B cell (primary cell): ENCODE results near the gene SARM1. TPM values are rescaled to one million over a fixed set of nuclear protein-coding genes. Genes with fewer than 3 reads are reported as not detected.

Experiments used
- ATAC-seq: fragments of 200-7000 bp; cut with Tn5 transposase; one replicate; pipeline ENCODE4 v1.10.0; 2021; ENCODE audit warnings: low read depth, mild to moderate bottlenecking, moderate number of reproducible peaks, moderate library complexity
- CTCF ChIA-PET: fragments of 350-600 bp; sonication (Branson Sonifier 250); formaldehyde crosslinking; loops from one replicate; lab custom pipeline; 2021; ENCODE audit warnings: antibody characterized with exemption, inconsistent platforms; lab: Charles Lee
- POLR2A ChIA-PET: fragments of 350-600 bp; sonication (Branson Sonifier 250); formaldehyde crosslinking; loops from one replicate; lab custom pipeline; 2021; ENCODE audit warnings: antibody characterized with exemption; lab: Charles Lee
- DNase-seq: peaks from one replicate; pipeline ENCODE4 v3.0.0; 2013
- H2AFZ ChIP-seq: 2 replicates; pipeline ENCODE4 v1.6.1; 2012; ENCODE audit warnings: mild to moderate bottlenecking, low read depth, low read length; ENCODE audit not compliant: insufficient read depth, poor library complexity, severe bottlenecking
- H3K27ac ChIP-seq, 2 donors: 1 replicate in 1 of 2; 2 replicates in 1 of 2; pipeline ENCODE4 v1.5.1; 2012 to 2013; ENCODE audit warnings: low read length in 2 of 2, mild to moderate bottlenecking in 2 of 2, moderate library complexity in 1 of 2
- H3K27me3 ChIP-seq, 4 experiments: fragments of 200-600 bp in 1 of 4; sonication (generic) in 1 of 4; replicated peaks in 1 of 4; 1 replicate in 2 of 4; 2 replicates in 2 of 4; pipeline versions ENCODE4 v1.6.1 to v1.7.0; 2013 to 2016; ENCODE audit warnings: low read length in 3 of 4, mild to moderate bottlenecking in 2 of 4, mixed read lengths in 1 of 4, moderate library complexity in 1 of 4; ENCODE audit not compliant: insufficient read depth in 4 of 4, control insufficient read depth in 3 of 4; ENCODE audit errors: control extremely low read depth in 1 of 4
- H3K36me3 ChIP-seq, 2 experiments: replicated peaks in 1 of 2; 1 replicate in 1 of 2; 2 replicates in 1 of 2; pipeline versions ENCODE4 v1.6.1 to v1.7.1; 2013; ENCODE audit warnings: low read length in 1 of 2; ENCODE audit not compliant: insufficient read depth in 2 of 2, control insufficient read depth in 1 of 2; ENCODE audit errors: control extremely low read depth in 1 of 2, extremely low read depth in 1 of 2
- H3K4me1 ChIP-seq, 2 donors: fragments of 200-600 bp in 1 of 2; sonication (generic) in 1 of 2; 1 replicate in 1 of 2; 2 replicates in 1 of 2; pipeline versions ENCODE4 v1.5.1 to v1.6.1; 2013 to 2017; ENCODE audit warnings: low read length in 2 of 2; ENCODE audit not compliant: control insufficient read depth in 2 of 2, insufficient read depth in 2 of 2
- H3K4me2 ChIP-seq: replicated peaks from 2 replicates; pipeline ENCODE3; 2012; ENCODE audit warnings: mild to moderate bottlenecking, low read depth, low read length; ENCODE audit not compliant: poor library complexity, severe bottlenecking
- H3K4me3 ChIP-seq, 5 experiments: fragments of 200-600 bp in 1 of 5; sonication (generic) in 1 of 5; 1 replicate in 3 of 5; 2 replicates in 2 of 5; pipeline versions ENCODE4 v1.5.1 to v1.7.0; 2011 to 2016; ENCODE audit warnings: low read length in 4 of 5, mild to moderate bottlenecking in 4 of 5, low read depth in 2 of 5, control low read depth in 1 of 5, moderate library complexity in 1 of 5; ENCODE audit not compliant: insufficient read depth in 1 of 5; ENCODE audit errors: control extremely low read depth in 1 of 5, extremely low read depth in 1 of 5
- H3K79me2 ChIP-seq: fragments of 200-600 bp; sonication (generic); one replicate; pipeline ENCODE4 v1.6.0; 2016; ENCODE audit warnings: low read length; ENCODE audit not compliant: control insufficient read depth, insufficient read depth
- H3K9ac ChIP-seq: fragments of 200-600 bp; sonication (generic); 2 replicates; pipeline ENCODE4 v1.6.1; 2017; ENCODE audit warnings: mild to moderate bottlenecking, low read length, moderate library complexity
- H3K9me3 ChIP-seq, 3 donors: one replicate each; pipeline versions ENCODE4 v1.6.1 to v1.7.1; 2013; ENCODE audit warnings: low read length in 2 of 3; ENCODE audit not compliant: control insufficient read depth in 2 of 3, insufficient read depth in 1 of 3; ENCODE audit errors: control extremely low read depth in 1 of 3
- H4K20me1 ChIP-seq: 2 replicates; pipeline ENCODE4 v1.6.0; 2012; ENCODE audit warnings: mild to moderate bottlenecking, low read length; ENCODE audit not compliant: insufficient read depth, control insufficient read depth, poor library complexity, severe bottlenecking
- H3K27ac Mint-ChIP-seq: one replicate; pipeline ENCODE4 v1.8.0; 2021; ENCODE audit warnings: mixed read lengths
- H3K27me3 Mint-ChIP-seq: one replicate; pipeline ENCODE4 v1.8.0; 2021; ENCODE audit warnings: mixed read lengths
- H3K4me1 Mint-ChIP-seq: one replicate; pipeline ENCODE4 v1.8.0; 2021; ENCODE audit warnings: mixed read lengths
- H3K4me3 Mint-ChIP-seq: one replicate; pipeline ENCODE4 v1.8.0; 2021; ENCODE audit warnings: mixed read lengths
- H3K9me3 Mint-ChIP-seq: one replicate; pipeline ENCODE4 v1.8.0; 2022; ENCODE audit warnings: mixed read lengths; ENCODE audit not compliant: insufficient read depth
- CTCF ChIP-seq: fragments of 200-600 bp; IDR thresholded peaks from one replicate; pipeline ENCODE4 v1.8.0; 2022; ENCODE audit warnings: antibody characterized with exemption, mild to moderate bottlenecking
- EZH2 ChIP-seq: IDR thresholded peaks from 2 replicates; pipeline ENCODE4 v1.6.1; 2012; ENCODE audit warnings: borderline replicate concordance, low read depth, mild to moderate bottlenecking, moderate library complexity, low read length; ENCODE audit not compliant: insufficient read depth, poor library complexity, severe bottlenecking
- WGBS: methylation state at CpG from one replicate; pipeline ENCODE4 v1.1.5; 2013; ENCODE audit warnings: missing lambda C conversion rate; ENCODE audit not compliant: insufficient coverage; 5-methylcytosine and 5-hydroxymethylcytosine counted together
- intact Hi-C: fragments of 100-400 bp; cut with micrococcal nuclease; formaldehyde crosslinking; loops from one replicate; pipeline ENCODE4 v1.10.0; 2022
- polyA plus RNA-seq: library from polyadenylated mRNA; depleted of rRNA; stranded (reverse); fragments of >200 nt; gene quantifications from 2 replicates; pipeline ENCODE4 v1.2.3, GENCODE V29; 2012
- total RNA-seq, 2 donors: library from RNA; stranded (reverse); fragments of 120-200 nt in 1 of 2; gene quantifications; 1 replicate in 1 of 2; 2 replicates in 1 of 2; pipeline versions ENCODE4 v1.2.3 to v1.2.4, GENCODE V29; 2013 to 2022

The SARM1 gene
- total and polyA plus RNA-seq, 2 donors (not counting 1 experiment from before 2014, with no cell fraction given): 22.5 to 32.8 TPM

DNA sequence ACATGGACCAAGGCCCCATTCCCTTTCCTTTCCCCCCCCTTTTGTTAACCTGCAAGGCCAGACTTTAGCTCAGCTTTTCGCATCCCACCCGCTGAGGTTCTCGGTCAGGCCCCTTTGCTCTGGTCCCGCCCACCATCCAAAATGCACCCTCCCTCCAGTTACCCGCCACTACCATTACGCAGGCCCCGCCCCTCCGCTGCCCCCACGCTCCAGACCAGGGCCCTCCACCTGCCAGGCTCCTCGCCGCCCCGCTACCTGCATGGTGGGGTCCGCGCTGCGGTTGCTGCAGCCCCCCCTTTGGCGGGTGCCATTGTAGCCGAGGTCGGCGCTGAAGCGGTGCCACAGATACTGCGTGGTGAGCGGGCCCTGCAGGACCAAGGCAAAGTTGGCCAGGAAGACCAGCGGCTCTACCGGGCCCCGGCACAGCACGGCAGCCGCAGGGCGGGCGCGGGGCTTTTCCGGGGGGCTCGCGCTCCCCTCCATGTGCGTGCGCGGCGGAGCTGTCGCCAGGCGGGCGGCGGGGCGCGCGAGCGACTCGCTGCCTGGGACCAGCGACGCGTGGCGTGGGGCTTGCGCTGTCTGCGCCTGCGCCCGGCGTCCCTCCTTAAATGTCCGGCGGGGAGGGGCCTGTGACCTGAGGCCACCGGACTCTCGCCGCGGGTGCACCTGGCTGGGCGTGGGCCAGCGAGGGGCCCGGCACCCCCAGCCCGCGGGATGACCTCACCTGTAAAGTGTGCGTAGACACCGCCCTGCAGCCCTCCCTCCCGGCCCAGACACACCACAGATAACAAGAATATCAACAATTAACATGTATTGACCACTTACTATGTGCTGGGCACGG is 34.4 kb downstream of the SARM1 start, which contains the start of gene SLC46A1:
SLC46A1 (minus strand) TSS at position 581 of the 841 bp plus-strand sequence; CDS start at position 483, 98 bp downstream.
- no peak for TF ChIP-seq CTCF
- TF ChIP-seq EZH2: no peak
- H3K4me3 ChIP-seq: peak within 1 kb of the TSS in 4 of 5 experiments; percentile 58 to 91 (median 75)
- peak within 1 kb of the TSS; percentile 76 for H3K9ac ChIP-seq
- DNase-seq (peak; percentile 59), ATAC-seq (peak; percentile 91)
- intact Hi-C loops: loop anchor here (5.0 kb wide), 1 partner anchor 34 kb away; the partner anchor contains the start of genes SARM1 and VTN
- ChIA-PET POLR2A (no interaction called here), CTCF (interaction anchor here (0.9 to 1.5 kb wide), 2 partner anchors 9 to 10 kb away, joined by 3 to 11 read pairs; no protein-coding TSS in a partner anchor)
- H3K79me2 ChIP-seq: no peaks in the 10 kb centered on the region
- peak within 1 kb of the TSS; percentile 97 for H3K4me2 ChIP-seq
- WGBS: 2% methylated on average over 70 of the region's 70 CpGs
- H3K27ac ChIP-seq: peak within 1 kb of the TSS in 1 of 2 donors; percentile 5
- H3K36me3 ChIP-seq: no peaks in the 10 kb centered on the region
- H3K9me3 ChIP-seq: peaks cover 0 to 4% (median 0%) of the 10 kb centered on the region in 3 donors
- Mint-ChIP-seq H3K9me3 (no peaks in the 10 kb centered on the region), H3K4me1 (peaks cover 10% of the 10 kb centered on the region), H3K27ac (peak within 1 kb of the TSS; percentile 81), H3K27me3 (peaks cover 7% of the 10 kb centered on the region), H3K4me3 (peak within 1 kb of the TSS; percentile 90)
- peak within 1 kb of the TSS; percentile 90 for H2AFZ ChIP-seq
- H4K20me1 ChIP-seq: no peaks in the 10 kb centered on the region
- no peaks in the 10 kb centered on the region for H3K27me3 ChIP-seq
- peaks cover 8 to 12% of the 10 kb centered on the region in 2 donors for H3K4me1 ChIP-seq
